Measurements from ENCODE around the gene PTX4. TPM values are rescaled to one million over a fixed set of nuclear protein-coding genes. Genes with fewer than 3 reads are reported as not detected.

Gene PTX4
- total and polyA plus RNA-seq, 4 donors = 0.08 to 0.61 TPM; not detected in 2

DNA sequence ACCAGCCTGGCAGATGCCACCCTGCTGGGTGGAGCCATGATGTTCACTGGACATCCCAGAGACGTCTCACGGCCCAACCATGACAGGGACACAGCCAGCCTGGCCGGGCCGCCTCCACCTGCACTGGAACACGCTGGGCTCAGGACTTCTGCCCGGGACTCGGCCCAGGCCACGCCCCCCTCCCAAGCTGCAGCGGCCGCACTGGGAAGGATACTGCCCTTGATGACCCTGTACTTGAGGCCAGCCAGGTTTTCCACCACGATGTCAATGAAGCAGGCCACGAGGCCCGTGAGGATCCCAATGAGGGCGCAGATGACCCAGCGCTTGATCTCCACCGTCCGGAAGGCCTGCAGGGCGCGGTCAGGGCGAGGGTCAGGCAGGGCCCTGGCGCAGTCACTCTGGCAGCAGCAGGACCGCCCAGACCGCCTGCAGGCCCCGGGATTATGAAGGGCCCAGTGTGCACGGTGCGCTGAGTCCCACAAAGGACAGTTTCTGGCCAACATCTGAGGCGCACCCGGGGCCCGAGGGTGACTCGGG, 28.1 kb downstream of the PTX4 start:
- 93% methylated on average over 30 of the region's 30 CpGs for WGBS
- no peak overlapping the region for H3K9ac ChIP-seq (ENCODE audit: low read depth in 1 of 2, low read length in 2 of 2)

More for the DNA sequence above, 28.1 kb downstream of the PTX4 start:
- no peak overlapping the region for H3K27ac ChIP-seq (ENCODE audit: low read depth in 1 of 2, low read length in 2 of 2)
- H3K4me3 ChIP-seq (ENCODE audit: low read depth in 1 of 3, low read length in 3 of 3) = no peak overlapping the region
- DNase-seq (ENCODE audit: low spot score) = no peak
- peaks cover 0 to 31% (median 7%) of the 10 kb centered on the region in 4 donors for H3K36me3 ChIP-seq (ENCODE audit: control insufficient read depth in 4 of 4, insufficient read depth in 3 of 4, low read depth in 1 of 4, low read length in 3 of 4)
- no peaks in the 10 kb centered on the region for H3K4me1 ChIP-seq (ENCODE audit: control insufficient read depth in 4 of 4, insufficient read depth in 4 of 4, low read length in 3 of 4)
- H3K27me3 ChIP-seq (ENCODE audit: control insufficient read depth in 4 of 4, insufficient read depth in 4 of 4, low read length in 3 of 4) = no peaks in the 10 kb centered on the region
- no peaks in the 10 kb centered on the region for H3K9me3 ChIP-seq (ENCODE audit: control insufficient read depth in 4 of 4, low read length in 3 of 4)
- TF ChIP-seq, protein P1, sequence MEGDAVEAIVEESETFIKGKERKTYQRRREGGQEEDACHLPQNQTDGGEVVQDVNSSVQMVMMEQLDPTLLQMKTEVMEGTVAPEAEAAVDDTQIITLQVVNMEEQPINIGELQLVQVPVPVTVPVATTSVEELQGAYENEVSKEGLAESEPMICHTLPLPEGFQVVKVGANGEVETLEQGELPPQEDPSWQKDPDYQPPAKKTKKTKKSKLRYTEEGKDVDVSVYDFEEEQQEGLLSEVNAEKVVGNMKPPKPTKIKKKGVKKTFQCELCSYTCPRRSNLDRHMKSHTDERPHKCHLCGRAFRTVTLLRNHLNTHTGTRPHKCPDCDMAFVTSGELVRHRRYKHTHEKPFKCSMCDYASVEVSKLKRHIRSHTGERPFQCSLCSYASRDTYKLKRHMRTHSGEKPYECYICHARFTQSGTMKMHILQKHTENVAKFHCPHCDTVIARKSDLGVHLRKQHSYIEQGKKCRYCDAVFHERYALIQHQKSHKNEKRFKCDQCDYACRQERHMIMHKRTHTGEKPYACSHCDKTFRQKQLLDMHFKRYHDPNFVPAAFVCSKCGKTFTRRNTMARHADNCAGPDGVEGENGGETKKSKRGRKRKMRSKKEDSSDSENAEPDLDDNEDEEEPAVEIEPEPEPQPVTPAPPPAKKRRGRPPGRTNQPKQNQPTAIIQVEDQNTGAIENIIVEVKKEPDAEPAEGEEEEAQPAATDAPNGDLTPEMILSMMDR (IDR thresholded peaks at IDR 0.05; ENCODE audit: low read depth, low read length, missing input control) = no peak
- TF ChIP-seq FOXA2 (IDR thresholded peaks at IDR 0.05) = no peak
- no peak for TF ChIP-seq YY1 (IDR thresholded peaks at IDR 0.05)
- no peak for TF ChIP-seq HNF4A (conservative IDR thresholded peaks at IDR 0.05)
- TF ChIP-seq NR2F2 (IDR thresholded peaks at IDR 0.05) = no peak
- TF ChIP-seq, protein P2, sequence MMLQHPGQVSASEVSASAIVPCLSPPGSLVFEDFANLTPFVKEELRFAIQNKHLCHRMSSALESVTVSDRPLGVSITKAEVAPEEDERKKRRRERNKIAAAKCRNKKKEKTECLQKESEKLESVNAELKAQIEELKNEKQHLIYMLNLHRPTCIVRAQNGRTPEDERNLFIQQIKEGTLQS (IDR thresholded peaks at IDR 0.05) = no peak
- TF ChIP-seq GABPA (IDR thresholded peaks at IDR 0.05 in 1 of 2, conservative IDR thresholded peaks at IDR 0.05 in 1 of 2) = no peak
- TF ChIP-seq FOXA1 (IDR thresholded peaks at IDR 0.05) = no peak
- no peak for TF ChIP-seq RAD21 (IDR thresholded peaks at IDR 0.05)
- TF ChIP-seq, protein P3, sequence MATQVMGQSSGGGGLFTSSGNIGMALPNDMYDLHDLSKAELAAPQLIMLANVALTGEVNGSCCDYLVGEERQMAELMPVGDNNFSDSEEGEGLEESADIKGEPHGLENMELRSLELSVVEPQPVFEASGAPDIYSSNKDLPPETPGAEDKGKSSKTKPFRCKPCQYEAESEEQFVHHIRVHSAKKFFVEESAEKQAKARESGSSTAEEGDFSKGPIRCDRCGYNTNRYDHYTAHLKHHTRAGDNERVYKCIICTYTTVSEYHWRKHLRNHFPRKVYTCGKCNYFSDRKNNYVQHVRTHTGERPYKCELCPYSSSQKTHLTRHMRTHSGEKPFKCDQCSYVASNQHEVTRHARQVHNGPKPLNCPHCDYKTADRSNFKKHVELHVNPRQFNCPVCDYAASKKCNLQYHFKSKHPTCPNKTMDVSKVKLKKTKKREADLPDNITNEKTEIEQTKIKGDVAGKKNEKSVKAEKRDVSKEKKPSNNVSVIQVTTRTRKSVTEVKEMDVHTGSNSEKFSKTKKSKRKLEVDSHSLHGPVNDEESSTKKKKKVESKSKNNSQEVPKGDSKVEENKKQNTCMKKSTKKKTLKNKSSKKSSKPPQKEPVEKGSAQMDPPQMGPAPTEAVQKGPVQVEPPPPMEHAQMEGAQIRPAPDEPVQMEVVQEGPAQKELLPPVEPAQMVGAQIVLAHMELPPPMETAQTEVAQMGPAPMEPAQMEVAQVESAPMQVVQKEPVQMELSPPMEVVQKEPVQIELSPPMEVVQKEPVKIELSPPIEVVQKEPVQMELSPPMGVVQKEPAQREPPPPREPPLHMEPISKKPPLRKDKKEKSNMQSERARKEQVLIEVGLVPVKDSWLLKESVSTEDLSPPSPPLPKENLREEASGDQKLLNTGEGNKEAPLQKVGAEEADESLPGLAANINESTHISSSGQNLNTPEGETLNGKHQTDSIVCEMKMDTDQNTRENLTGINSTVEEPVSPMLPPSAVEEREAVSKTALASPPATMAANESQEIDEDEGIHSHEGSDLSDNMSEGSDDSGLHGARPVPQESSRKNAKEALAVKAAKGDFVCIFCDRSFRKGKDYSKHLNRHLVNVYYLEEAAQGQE (IDR thresholded peaks at IDR 0.05) = no peak
- no peak for TF ChIP-seq JUND (IDR thresholded peaks at IDR 0.05)
- TF ChIP-seq EGR1 (IDR thresholded peaks at IDR 0.05; ENCODE audit: low read depth in 2 of 2) = no peak
- no peak for TF ChIP-seq HNF4G (IDR thresholded peaks at IDR 0.05)
- TF ChIP-seq, protein P4, sequence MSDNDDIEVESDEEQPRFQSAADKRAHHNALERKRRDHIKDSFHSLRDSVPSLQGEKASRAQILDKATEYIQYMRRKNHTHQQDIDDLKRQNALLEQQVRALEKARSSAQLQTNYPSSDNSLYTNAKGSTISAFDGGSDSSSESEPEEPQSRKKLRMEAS (IDR thresholded peaks at IDR 0.05) = no peak
- no peak for TF ChIP-seq RXRA (IDR thresholded peaks at IDR 0.05)
- TF ChIP-seq, protein P5, sequence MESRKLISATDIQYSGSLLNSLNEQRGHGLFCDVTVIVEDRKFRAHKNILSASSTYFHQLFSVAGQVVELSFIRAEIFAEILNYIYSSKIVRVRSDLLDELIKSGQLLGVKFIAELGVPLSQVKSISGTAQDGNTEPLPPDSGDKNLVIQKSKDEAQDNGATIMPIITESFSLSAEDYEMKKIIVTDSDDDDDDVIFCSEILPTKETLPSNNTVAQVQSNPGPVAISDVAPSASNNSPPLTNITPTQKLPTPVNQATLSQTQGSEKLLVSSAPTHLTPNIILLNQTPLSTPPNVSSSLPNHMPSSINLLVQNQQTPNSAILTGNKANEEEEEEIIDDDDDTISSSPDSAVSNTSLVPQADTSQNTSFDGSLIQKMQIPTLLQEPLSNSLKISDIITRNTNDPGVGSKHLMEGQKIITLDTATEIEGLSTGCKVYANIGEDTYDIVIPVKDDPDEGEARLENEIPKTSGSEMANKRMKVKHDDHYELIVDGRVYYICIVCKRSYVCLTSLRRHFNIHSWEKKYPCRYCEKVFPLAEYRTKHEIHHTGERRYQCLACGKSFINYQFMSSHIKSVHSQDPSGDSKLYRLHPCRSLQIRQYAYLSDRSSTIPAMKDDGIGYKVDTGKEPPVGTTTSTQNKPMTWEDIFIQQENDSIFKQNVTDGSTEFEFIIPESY (IDR thresholded peaks at IDR 0.05) = no peak
- no peak for TF ChIP-seq SP1 (IDR thresholded peaks at IDR 0.05)
- no peak for TF ChIP-seq TAF1 (conservative IDR thresholded peaks at IDR 0.05)

Measured in liver (tissue), 9 donors.